ENCODE results near the gene C16orf95.

C16orf95 gene

GRCh38 chr16:87348616-87349157, 31.5 kb upstream of the C16orf95 start:
- ChIA-PET CTCF (no interaction called here), POLR2A (no interaction called here)
- TF ChIP-seq HDGF (IDR thresholded peaks at IDR 0.05; ENCODE audit: borderline replicate concordance) (no peak), CTBP1 (IDR thresholded peaks at IDR 0.05; ENCODE audit: borderline replicate concordance) (no peak), SUZ12 (IDR thresholded peaks at IDR 0.05) (no peak), ELF4 (IDR thresholded peaks at IDR 0.05) (no peak), FOXA1 (IDR thresholded peaks at IDR 0.05) (no peak), LEF1 (IDR thresholded peaks at IDR 0.05; ENCODE audit: borderline replicate concordance) (no peak), ARNT (IDR thresholded peaks at IDR 0.05) (no peak), FOXM1 (IDR thresholded peaks at IDR 0.05; ENCODE audit: borderline replicate concordance) (no peak), SP1 (IDR thresholded peaks at IDR 0.05) (no peak), FOXK2 (IDR thresholded peaks at IDR 0.05) (no peak), L3MBTL2 (conservative IDR thresholded peaks at IDR 0.05) (no peak), ZNF384 (IDR thresholded peaks at IDR 0.05) (no peak), BHLHE40 (IDR thresholded peaks at IDR 0.05; ENCODE audit: borderline replicate concordance) (no peak)
- TF ChIP-seq, protein P1, sequence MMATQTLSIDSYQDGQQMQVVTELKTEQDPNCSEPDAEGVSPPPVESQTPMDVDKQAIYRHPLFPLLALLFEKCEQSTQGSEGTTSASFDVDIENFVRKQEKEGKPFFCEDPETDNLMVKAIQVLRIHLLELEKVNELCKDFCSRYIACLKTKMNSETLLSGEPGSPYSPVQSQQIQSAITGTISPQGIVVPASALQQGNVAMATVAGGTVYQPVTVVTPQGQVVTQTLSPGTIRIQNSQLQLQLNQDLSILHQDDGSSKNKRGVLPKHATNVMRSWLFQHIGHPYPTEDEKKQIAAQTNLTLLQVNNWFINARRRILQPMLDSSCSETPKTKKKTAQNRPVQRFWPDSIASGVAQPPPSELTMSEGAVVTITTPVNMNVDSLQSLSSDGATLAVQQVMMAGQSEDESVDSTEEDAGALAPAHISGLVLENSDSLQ (IDR thresholded peaks at IDR 0.05), result no peak
- DNase-seq (ENCODE audit: extremely low spot score), result no peak

DNA sequence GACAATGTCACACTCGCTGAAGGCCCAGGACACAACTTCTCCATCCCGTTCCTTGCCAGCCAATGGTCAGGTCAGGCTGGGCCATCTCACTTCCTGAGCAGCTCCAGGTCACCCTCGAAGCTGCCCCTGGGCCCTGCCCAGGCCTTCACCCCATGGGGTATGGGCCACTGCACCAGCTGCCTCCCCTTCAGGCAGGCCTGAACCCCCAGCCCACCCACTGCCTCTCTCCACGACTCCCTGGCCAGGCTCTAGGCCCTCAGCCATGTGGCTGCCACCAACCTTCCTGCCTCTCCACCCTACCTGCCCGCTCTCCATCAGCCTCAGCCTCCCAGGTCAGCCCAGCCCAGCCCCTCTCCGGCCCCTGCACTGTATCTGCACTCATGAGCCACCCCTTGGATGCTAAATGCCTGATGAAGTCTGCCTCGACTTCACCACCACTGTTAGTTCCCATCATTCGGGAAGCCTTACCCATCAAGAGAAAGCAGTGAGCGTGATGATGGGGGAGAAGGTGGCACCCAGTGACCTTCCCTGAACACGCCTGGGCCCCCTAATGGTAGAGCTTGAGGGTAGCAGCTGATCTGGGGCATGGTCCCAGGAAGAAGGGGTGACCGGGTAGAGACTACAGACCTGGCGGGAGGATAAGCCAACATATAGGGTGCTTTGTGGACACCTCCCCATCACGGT, 30.9 kb upstream of the C16orf95 start:
- CTCF ChIA-PET, result no interaction called here
- DNase-seq (ENCODE audit: extremely low spot score), result no peak
- POLR2A ChIA-PET, result interaction anchor here (0.9 kb wide), 1 partner anchor 36 kb away, joined by 3 read pairs; the partner anchor contains the start of gene FBXO31
- no peak for TF ChIP-seq FOXM1 (IDR thresholded peaks at IDR 0.05; ENCODE audit: borderline replicate concordance)

GRCh38 chr16:87346517-87347060, 29.4 kb upstream of the C16orf95 start:
- ChIA-PET CTCF (no interaction called here), POLR2A (no interaction called here)
- TF ChIP-seq SUZ12 (IDR thresholded peaks at IDR 0.05), result no peak
- TF ChIP-seq LEF1 (IDR thresholded peaks at IDR 0.05; ENCODE audit: borderline replicate concordance), result no peak
- TF ChIP-seq FOXK2 (IDR thresholded peaks at IDR 0.05), result no peak
- no peak for TF ChIP-seq TARDBP (IDR thresholded peaks at IDR 0.05)
- no peak for TF ChIP-seq NFRKB (IDR thresholded peaks at IDR 0.05)
- no peak for TF ChIP-seq ARNT (IDR thresholded peaks at IDR 0.05)
- no peak for TF ChIP-seq HDGF (IDR thresholded peaks at IDR 0.05; ENCODE audit: borderline replicate concordance)
- TF ChIP-seq FOXM1 (IDR thresholded peaks at IDR 0.05; ENCODE audit: borderline replicate concordance), result no peak
- no peak for TF ChIP-seq BHLHE40 (IDR thresholded peaks at IDR 0.05; ENCODE audit: borderline replicate concordance)
- no peak for TF ChIP-seq CTBP1 (IDR thresholded peaks at IDR 0.05; ENCODE audit: borderline replicate concordance)
- no peak for DNase-seq (ENCODE audit: extremely low spot score)

DNA sequence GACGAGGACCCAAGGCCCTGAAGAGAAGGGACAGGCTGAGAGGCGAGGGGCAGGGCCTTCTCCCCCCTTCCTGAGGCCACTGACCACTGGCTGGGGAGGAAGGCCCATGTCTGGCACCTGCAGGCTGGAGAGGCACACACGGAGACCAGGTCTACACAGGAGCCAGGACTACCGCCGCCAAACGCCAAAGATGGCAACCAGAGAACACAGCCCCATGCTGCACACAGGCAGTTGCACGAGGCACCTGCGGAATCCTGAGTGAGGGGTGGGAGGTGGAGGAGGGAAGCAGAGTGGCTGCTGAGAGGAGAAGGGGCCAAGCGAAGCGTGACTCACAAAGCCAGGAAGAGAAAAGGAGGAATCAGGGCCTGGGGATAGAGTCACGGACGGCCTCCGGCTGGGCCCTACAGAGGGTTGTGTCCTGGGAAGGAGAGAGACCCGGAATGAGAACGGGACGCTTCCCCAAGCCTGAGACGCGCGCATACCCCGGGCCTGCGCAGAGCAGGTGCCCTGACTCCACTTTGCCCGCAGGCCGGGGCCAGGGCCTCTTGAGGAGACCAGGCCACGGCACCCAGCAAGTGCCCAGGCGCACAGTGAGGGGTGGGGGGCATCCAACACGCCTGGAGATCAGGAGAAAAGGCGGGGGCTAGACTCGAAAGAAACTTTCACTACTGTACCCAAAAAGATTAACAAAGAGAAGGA, 28.7 kb upstream of the C16orf95 start:
- ChIA-PET CTCF (no interaction called here), POLR2A (interaction anchor here (1.1 to 1.3 kb wide), 2 partner anchors 28 to 38 kb away, joined by 3 to 4 read pairs; partner anchors contain the start of genes C16orf95 and FBXO31)
- no peak for DNase-seq (ENCODE audit: extremely low spot score)
- TF ChIP-seq BHLHE40 (IDR thresholded peaks at IDR 0.05; ENCODE audit: borderline replicate concordance) (no peak), FOXA1 (IDR thresholded peaks at IDR 0.05) (no peak), HDGF (IDR thresholded peaks at IDR 0.05; ENCODE audit: borderline replicate concordance) (no peak), ELF4 (IDR thresholded peaks at IDR 0.05) (no peak)

DNA sequence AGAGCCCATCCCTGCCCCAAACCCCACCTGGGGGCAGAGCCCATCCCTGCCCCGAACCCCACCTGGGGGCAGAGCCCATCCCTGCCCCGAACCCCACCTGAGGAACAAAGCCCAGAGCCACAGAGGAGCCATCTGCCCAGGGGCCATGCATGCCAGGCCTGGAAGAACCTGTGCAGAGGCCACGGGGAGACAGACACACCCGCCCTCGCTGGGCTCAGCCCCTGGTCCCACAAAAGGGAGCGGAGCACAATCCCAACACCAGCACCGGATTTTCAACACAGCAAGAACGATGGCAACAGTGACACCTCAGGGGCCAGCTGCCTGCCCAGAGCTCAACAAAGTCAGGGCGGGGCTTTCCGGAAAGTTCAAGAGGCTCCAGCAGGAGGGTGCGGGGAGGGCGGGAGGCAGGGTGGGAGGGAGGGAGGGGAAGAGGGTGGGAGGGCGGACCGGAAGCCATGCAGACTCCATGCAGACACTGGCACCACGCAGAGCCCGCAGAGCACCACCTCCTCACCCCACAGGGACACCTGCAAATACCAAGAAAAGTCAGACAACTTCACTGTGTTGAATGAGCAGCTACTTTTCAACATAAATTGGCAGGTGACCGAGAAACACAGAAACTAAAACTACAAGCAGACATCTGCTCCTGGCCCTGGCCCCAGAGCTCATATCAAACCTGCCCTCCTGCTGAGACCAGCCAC, 27.9 kb upstream of the C16orf95 start:
- POLR2A ChIA-PET, result interaction anchor here (1.1 to 1.3 kb wide), 2 partner anchors 28 to 38 kb away, joined by 3 to 4 read pairs; partner anchors contain the start of genes C16orf95 and FBXO31
- CTCF ChIA-PET, result no interaction called here
- DNase-seq (ENCODE audit: extremely low spot score), result no peak
- TF ChIP-seq L3MBTL2 (conservative IDR thresholded peaks at IDR 0.05) (no peak), FOXK2 (IDR thresholded peaks at IDR 0.05) (no peak)

GRCh38 chr16:87344165-87344930, 27.2 kb upstream of the C16orf95 start:
- DNase-seq (ENCODE audit: extremely low spot score), result no peak
- ChIA-PET CTCF (no interaction called here), POLR2A (interaction anchor here (1.1 to 1.3 kb wide), 2 partner anchors 27 to 39 kb away, joined by 3 to 4 read pairs; partner anchors contain the start of genes C16orf95 and FBXO31)
- no peak for TF ChIP-seq HDGF (IDR thresholded peaks at IDR 0.05; ENCODE audit: borderline replicate concordance)
- TF ChIP-seq TARDBP (IDR thresholded peaks at IDR 0.05), result no peak
- TF ChIP-seq FOXM1 (IDR thresholded peaks at IDR 0.05; ENCODE audit: borderline replicate concordance), result no peak
- TF ChIP-seq SP1 (IDR thresholded peaks at IDR 0.05), result no peak
- TF ChIP-seq ZNF384 (IDR thresholded peaks at IDR 0.05), result no peak
- no peak for TF ChIP-seq BHLHE40 (IDR thresholded peaks at IDR 0.05; ENCODE audit: borderline replicate concordance)
- TF ChIP-seq NFRKB (IDR thresholded peaks at IDR 0.05), result no peak
- no peak for TF ChIP-seq FOXA1 (IDR thresholded peaks at IDR 0.05)
- no peak for TF ChIP-seq SUZ12 (IDR thresholded peaks at IDR 0.05)
- no peak for TF ChIP-seq ELF4 (IDR thresholded peaks at IDR 0.05)
- no peak for TF ChIP-seq L3MBTL2 (conservative IDR thresholded peaks at IDR 0.05)

Data from HEK293T (cell line).